Spleen (tissue), 11 donors: Measurements from ENCODE around the gene PHRF1. TPM values are rescaled to one million over a fixed set of nuclear protein-coding genes. Genes with fewer than 3 reads are reported as not detected.
A peak's percentile ranks its signal among the peaks of the same experiment; 100 is the strongest.

Experiments used
- DNase-seq: peaks from one replicate; pipeline ENCODE4 v3.0.0-alpha.2; 2020
- H3K27ac ChIP-seq, 8 donors: fragments of 200-600 bp; sonication (generic) in 7 of 8; 1 replicate in 4 of 8; 2 replicates in 4 of 8; pipeline versions ENCODE4 v1.5.0 to v1.8.0; 2016 to 2021; ENCODE audit warnings: inconsistent platforms in 4 of 8, mild to moderate bottlenecking in 4 of 8, moderate library complexity in 1 of 8
- H3K27me3 ChIP-seq, 7 donors: fragments of 200-600 bp; sonication (generic) in 6 of 7; replicated peaks in 1 of 7; 1 replicate in 4 of 7; 2 replicates in 3 of 7; pipeline versions ENCODE4 v1.5.0 to v1.8.0; 2016 to 2021; ENCODE audit warnings: inconsistent platforms in 3 of 7, mild to moderate bottlenecking in 1 of 7
- H3K36me3 ChIP-seq, 6 donors: fragments of 200-600 bp; sonication (generic) in 5 of 6; 1 replicate in 4 of 6; 2 replicates in 2 of 6; pipeline versions ENCODE4 v1.5.0 to v1.8.0; 2016 to 2021; ENCODE audit warnings: inconsistent platforms in 2 of 6
- H3K4me1 ChIP-seq, 6 donors: fragments of 200-600 bp; sonication (generic) in 5 of 6; 1 replicate in 3 of 6; 2 replicates in 3 of 6; pipeline versions ENCODE4 v1.5.0 to v1.8.0; 2016 to 2021; ENCODE audit warnings: inconsistent platforms in 3 of 6
- H3K4me3 ChIP-seq, 8 donors: fragments of 200-600 bp; sonication (generic) in 7 of 8; 1 replicate in 4 of 8; 2 replicates in 4 of 8; pipeline versions ENCODE4 v1.5.0 to v1.8.0; 2016 to 2021; ENCODE audit warnings: inconsistent platforms in 4 of 8, mild to moderate bottlenecking in 4 of 8, moderate library complexity in 2 of 8
- H3K9me3 ChIP-seq, 8 donors: fragments of 200-600 bp; sonication (generic) in 7 of 8; 1 replicate in 4 of 8; 2 replicates in 4 of 8; pipeline versions ENCODE4 v1.5.0 to v1.8.0; 2016 to 2021; ENCODE audit warnings: inconsistent platforms in 4 of 8
- CTCF ChIP-seq, 11 experiments: fragments of 200-600 bp in 7 of 11; fragments of 450-650 bp in 4 of 11; sonication (generic) in 4 of 11; IDR thresholded peaks in 8 of 11; conservative IDR thresholded peaks in 3 of 11; 1 replicate in 7 of 11; 2 replicates in 4 of 11; pipeline versions ENCODE4 v1.4.0 to v1.8.0; 2016 to 2021; ENCODE audit warnings: antibody characterized with exemption in 11 of 11, inconsistent platforms in 4 of 11, mild to moderate bottlenecking in 1 of 11
- POLR2A ChIP-seq, 3 donors: fragments of 450-650 bp; IDR thresholded peaks; one replicate each; pipeline ENCODE4 v1.5.1; 2017; ENCODE audit warnings: antibody characterized with exemption in 3 of 3, mild to moderate bottlenecking in 1 of 3
- POLR2AphosphoS5 ChIP-seq, 3 donors: sonication (generic); formaldehyde crosslinking; IDR thresholded peaks; one replicate each; pipeline ENCODE4 v1.5.1; 2017; ENCODE audit warnings: antibody characterized with exemption in 3 of 3
- WGBS, 5 donors: extraction: QIAGEN DNeasy Blood & Tissue Kit in 3 of 5; methylation state at CpG; one replicate each; pipeline versions ENCODE4 v1.1.5 to v1.1.7; 2013 to 2018; 5-methylcytosine and 5-hydroxymethylcytosine counted together
- intact Hi-C: fragments of 100-400 bp; cut with DNase I; formaldehyde crosslinking; loops from one replicate; pipeline ENCODE4 v1.15.0; 2023; ENCODE audit warnings: low total_unique reads
- polyA plus RNA-seq, 3 donors: library from polyadenylated mRNA; stranded (reverse); fragments of 200-250 nt; gene quantifications; one replicate each; pipeline ENCODE4 v1.2.1, GENCODE V29; 2013
- total RNA-seq, 7 donors: library from RNA; depleted of rRNA in 3 of 7; stranded (reverse); fragments of >200 nt in 3 of 7; fragmentation: NEBNext Ultra II Directional in 4 of 7; extraction: Animal tissue kit (Norgen Biotek cat#: 25700) in 4 of 7; gene quantifications; one replicate each; pipeline versions ENCODE4 v1.1.0 to v1.2.1, GENCODE V29; 2016 to 2021
- donor health status: healthy with polysubstance abuse.
- donor health status: DM: no; HTN: no; CAD: no; lungs with moderate emphysema.
- donor health status: DM: no; HTN: no; CAD: no.
- donor health status: Bipolar disorder and iron deficiency.
- donor health status: healthy.
- donor health status: DM: no; HTN: no; CAD: no.
- donor health status: DM: yes; HTN: yes; CAD: no.

The PHRF1 gene
- total and polyA plus RNA-seq, 10 donors: 7.3 to 41.5 (median 30.6) TPM

- peaks cover 0 to 35% (median 13%) of the 10 kb centered on the region in 6 donors for H3K4me1 ChIP-seq
- peak overlapping the region in 1 of 8 donors; percentile 50 for H3K27ac ChIP-seq
- H3K36me3 ChIP-seq: peaks cover 0 to 97% (median 89%) of the 10 kb centered on the region in 6 donors
- intact Hi-C loops: no loop called here
- peak in 1 of 3 donors; percentile 47 for TF ChIP-seq POLR2AphosphoS5 (IDR thresholded peaks at IDR 0.05)
- TF ChIP-seq POLR2A (IDR thresholded peaks at IDR 0.05): no peak
- no peaks in the 10 kb centered on the region for H3K9me3 ChIP-seq
- H3K27me3 ChIP-seq: no peaks in the 10 kb centered on the region
- DNase-seq: no peak
- no peak overlapping the region for H3K4me3 ChIP-seq
- WGBS, 5 donors: 85 to 92% (median 89%) methylated on average over 27 to 32 of the region's 32 CpGs
These were observed 10.4 kb downstream of the PHRF1 start for GRCh38 chr11:586376-587316.

GRCh38 chr11:587546-587945, 11.3 kb downstream of the PHRF1 start:
- TF ChIP-seq POLR2AphosphoS5 (IDR thresholded peaks at IDR 0.05) (no peak), CTCF (IDR thresholded peaks at IDR 0.05 in 8 of 11, conservative IDR thresholded peaks at IDR 0.05 in 3 of 11) (no peak), POLR2A (IDR thresholded peaks at IDR 0.05) (no peak)
- peak overlapping the region in 5 of 8 donors; percentile 1 to 75 (median 50) for H3K27ac ChIP-seq
- no peaks in the 10 kb centered on the region for H3K9me3 ChIP-seq
- intact Hi-C loops: no loop called here
- DNase-seq: no peak
- peaks cover 0 to 29% (median 11%) of the 10 kb centered on the region in 6 donors for H3K4me1 ChIP-seq
- H3K27me3 ChIP-seq: no peaks in the 10 kb centered on the region
- H3K36me3 ChIP-seq: peaks cover 1 to 97% (median 88%) of the 10 kb centered on the region in 6 donors
- WGBS, 5 donors: 79 to 85% (median 83%) methylated on average over 7 to 8 of the region's 8 CpGs
- H3K4me3 ChIP-seq: no peak overlapping the region

GRCh38 chr11:587978-588380, 11.7 kb downstream of the PHRF1 start:
- peak overlapping the region in 5 of 8 donors; percentile 1 to 75 (median 50) for H3K27ac ChIP-seq
- intact Hi-C loops: no loop called here
- H3K4me3 ChIP-seq: no peak overlapping the region
- 31 to 63% (median 48%) methylated on average over 6 of the region's 6 CpGs for WGBS, 5 donors
- H3K36me3 ChIP-seq: peaks cover 5 to 97% (median 89%) of the 10 kb centered on the region in 6 donors
- no peak for DNase-seq
- TF ChIP-seq POLR2A (IDR thresholded peaks at IDR 0.05) (no peak), POLR2AphosphoS5 (IDR thresholded peaks at IDR 0.05) (no peak), CTCF (IDR thresholded peaks at IDR 0.05 in 8 of 11, conservative IDR thresholded peaks at IDR 0.05 in 3 of 11) (no peak)
- H3K9me3 ChIP-seq: no peaks in the 10 kb centered on the region
- H3K27me3 ChIP-seq: no peaks in the 10 kb centered on the region
- H3K4me1 ChIP-seq: peaks cover 0 to 29% (median 11%) of the 10 kb centered on the region in 6 donors

- TF ChIP-seq POLR2A (IDR thresholded peaks at IDR 0.05): no peak
- TF ChIP-seq POLR2AphosphoS5 (IDR thresholded peaks at IDR 0.05): no peak
- TF ChIP-seq CTCF (IDR thresholded peaks at IDR 0.05 in 8 of 11, conservative IDR thresholded peaks at IDR 0.05 in 3 of 11): no peak
- Histone ChIP-seq H3K36me3 (peaks cover 6 to 97% (median 89%) of the 10 kb centered on the region in 6 donors), H3K27me3 (no peaks in the 10 kb centered on the region), H3K4me3 (no peak overlapping the region), H3K27ac (no peak overlapping the region), H3K4me1 (peaks cover 0 to 29% (median 11%) of the 10 kb centered on the region in 6 donors), H3K9me3 (no peaks in the 10 kb centered on the region)
- intact Hi-C loops: no loop called here
- 93 to 96% (median 95%) methylated on average over 25 to 26 of the region's 26 CpGs for WGBS, 5 donors
- no peak for DNase-seq
These were observed 13.5 kb downstream of the PHRF1 start for GRCh38 chr11:589798-590197.
